ENCODE results near the gene NOL12.

NOL12 gene

DNA sequence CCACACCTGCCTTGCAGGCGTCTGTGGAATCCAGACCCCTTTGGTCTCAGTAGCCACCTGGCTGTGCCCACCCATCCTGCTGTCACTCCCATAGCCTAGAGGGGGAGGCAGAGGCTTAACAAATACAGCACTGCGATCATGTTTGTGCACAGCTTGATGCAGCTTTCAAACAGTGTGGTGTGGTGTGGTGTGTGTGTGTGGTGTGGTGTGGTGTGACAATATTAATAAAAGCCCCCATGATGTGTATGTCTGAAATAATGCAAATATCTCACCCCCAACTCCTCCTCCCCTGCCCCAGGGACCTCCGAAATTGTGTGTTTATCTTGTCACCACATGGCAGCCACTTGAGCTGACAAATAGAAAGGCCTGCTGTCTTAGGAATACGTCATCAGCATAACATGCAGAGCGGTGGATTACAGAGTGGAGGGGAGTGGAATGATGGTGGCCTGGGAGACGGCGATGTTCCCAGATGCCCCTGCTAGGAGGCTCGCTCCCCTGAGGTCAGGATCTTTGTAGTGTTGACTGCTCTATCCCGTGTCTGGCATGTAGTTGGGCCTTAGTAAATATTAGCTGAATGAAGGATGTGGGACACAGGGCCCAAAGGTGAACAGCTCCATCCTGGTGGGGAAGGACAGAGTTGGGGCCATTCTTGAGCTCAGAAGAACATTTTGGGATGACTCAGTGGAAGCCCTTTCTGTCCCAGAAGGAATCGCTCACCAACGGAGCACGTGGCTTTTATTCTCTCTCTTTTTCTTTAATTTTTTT lies 24.8 kb upstream of the NOL12 start:
- peaks cover 41% of the 10 kb centered on the region for H3K4me1 ChIP-seq (ENCODE audit: insufficient read depth, low read length)
- peak overlapping the region in 1 of 2 donors; percentile 47 for H3K4me3 ChIP-seq (ENCODE audit: low read depth in 1 of 2, low read length in 2 of 2)
- H3K9ac ChIP-seq (ENCODE audit: low read length), result peak overlapping the region; percentile 23
- H3K27ac ChIP-seq (ENCODE audit: low read depth, low read length), result peak overlapping the region; percentile 83
- H3K27me3 ChIP-seq (ENCODE audit: control insufficient read depth in 1 of 2, insufficient read depth in 2 of 2, low read length in 2 of 2), result no peaks in the 10 kb centered on the region
- H3K9me3 ChIP-seq (ENCODE audit: low read length), result no peaks in the 10 kb centered on the region
- peaks cover 9% of the 10 kb centered on the region for H3K36me3 ChIP-seq (ENCODE audit: insufficient read depth, low read length)

- Histone ChIP-seq H3K27me3 (ENCODE audit: control insufficient read depth in 1 of 2, insufficient read depth in 2 of 2, low read length in 2 of 2) (no peaks in the 10 kb centered on the region), H3K27ac (ENCODE audit: low read depth, low read length) (peak overlapping the region; percentile 64), H3K4me3 (ENCODE audit: low read depth in 1 of 2, low read length in 2 of 2) (no peak overlapping the region), H3K4me1 (ENCODE audit: insufficient read depth, low read length) (peaks cover 41% of the 10 kb centered on the region), H3K9ac (ENCODE audit: low read length) (peak overlapping the region; percentile 5), H3K36me3 (ENCODE audit: insufficient read depth, low read length) (peaks cover 15% of the 10 kb centered on the region), H3K9me3 (ENCODE audit: low read length) (no peaks in the 10 kb centered on the region)
Measured at GRCh38 chr22:37662039-37662438, 24.1 kb upstream of the NOL12 start.

DNA sequence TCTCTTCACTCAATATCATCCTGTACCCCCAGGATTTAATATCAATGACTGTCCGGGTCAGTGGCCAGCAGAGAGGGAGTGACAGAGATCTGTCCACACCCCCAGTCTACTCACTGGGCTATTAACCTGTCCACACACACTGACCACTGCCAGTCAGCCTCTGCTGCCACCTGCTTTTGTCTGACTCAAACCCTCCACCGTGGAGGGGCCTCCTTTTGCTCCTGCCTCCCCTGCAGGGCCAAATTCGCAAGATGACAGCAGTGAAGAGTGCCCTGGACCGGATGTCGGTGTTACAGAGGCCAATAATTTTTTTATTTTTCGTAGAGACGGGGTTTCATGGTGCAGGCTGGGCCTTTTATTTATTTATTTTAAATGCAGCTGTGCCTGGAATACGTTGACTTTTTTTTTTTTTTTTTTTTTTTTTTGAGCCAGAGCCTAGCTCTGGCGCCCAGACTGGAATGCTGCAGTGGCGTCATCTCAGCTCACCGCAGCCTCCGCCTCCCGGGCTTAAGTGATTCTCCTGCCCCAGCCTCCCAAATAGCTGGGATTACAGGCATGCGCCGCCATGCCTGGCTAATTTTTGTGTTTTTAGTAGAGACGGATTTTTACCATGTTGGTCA lies 22.5 kb upstream of the NOL12 start:
- peaks cover 15% of the 10 kb centered on the region for H3K36me3 ChIP-seq (ENCODE audit: insufficient read depth, low read length)
- no peaks in the 10 kb centered on the region for H3K27me3 ChIP-seq (ENCODE audit: control insufficient read depth in 1 of 2, insufficient read depth in 2 of 2, low read length in 2 of 2)
- H3K4me1 ChIP-seq (ENCODE audit: insufficient read depth, low read length), result peaks cover 41% of the 10 kb centered on the region
- no peak overlapping the region for H3K4me3 ChIP-seq (ENCODE audit: low read depth in 1 of 2, low read length in 2 of 2)
- H3K9ac ChIP-seq (ENCODE audit: low read length), result no peak overlapping the region
- H3K9me3 ChIP-seq (ENCODE audit: low read length), result no peaks in the 10 kb centered on the region
- peak overlapping the region; percentile 78 for H3K27ac ChIP-seq (ENCODE audit: low read depth, low read length)

DNA sequence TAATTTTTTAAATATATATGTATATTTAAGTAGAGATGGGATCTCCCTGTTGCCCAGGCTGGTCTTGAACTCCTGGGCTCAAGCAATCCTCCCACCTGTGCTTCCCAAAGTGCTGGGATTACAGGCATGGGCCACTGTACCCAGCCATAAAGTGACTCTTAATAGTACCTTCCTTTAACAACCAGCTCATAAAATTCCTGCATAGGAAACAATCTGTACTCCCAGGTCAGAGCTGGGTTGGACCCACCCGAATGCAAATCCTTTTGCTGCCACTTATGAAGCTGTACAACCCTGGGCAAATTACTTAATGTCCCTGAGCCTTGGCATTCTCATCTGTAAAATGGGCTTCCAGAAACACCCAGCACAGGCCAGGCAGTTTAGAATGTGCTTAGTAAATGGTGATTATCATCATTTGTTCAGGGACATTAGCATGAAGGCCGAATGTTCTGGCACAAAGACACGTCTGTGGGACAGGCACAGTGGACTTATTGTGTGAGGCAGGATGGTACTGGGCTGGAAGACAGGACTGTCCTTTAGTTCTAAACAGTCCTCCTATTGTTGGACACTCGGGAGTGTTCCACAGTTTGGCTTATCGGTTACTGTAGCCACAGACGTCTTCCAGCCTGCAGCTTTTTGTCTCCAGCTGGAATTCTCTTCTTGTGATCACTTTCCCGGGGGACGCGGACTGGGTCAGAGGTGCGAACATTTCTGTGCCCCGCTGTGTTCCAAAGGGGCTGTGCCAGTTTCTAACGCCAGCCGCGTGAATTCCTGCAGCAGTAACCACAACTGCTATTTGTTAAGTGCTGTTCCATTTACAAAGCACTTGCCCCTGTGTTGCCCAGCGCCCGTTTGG lies 21.7 kb upstream of the NOL12 start:
- H3K9ac ChIP-seq (ENCODE audit: low read length), result no peak overlapping the region
- no peaks in the 10 kb centered on the region for H3K9me3 ChIP-seq (ENCODE audit: low read length)
- no peak overlapping the region for H3K4me3 ChIP-seq (ENCODE audit: low read depth in 1 of 2, low read length in 2 of 2)
- peaks cover 39% of the 10 kb centered on the region for H3K4me1 ChIP-seq (ENCODE audit: insufficient read depth, low read length)
- H3K27ac ChIP-seq (ENCODE audit: low read depth, low read length), result no peak overlapping the region
- H3K36me3 ChIP-seq (ENCODE audit: insufficient read depth, low read length), result peaks cover 15% of the 10 kb centered on the region
- no peaks in the 10 kb centered on the region for H3K27me3 ChIP-seq (ENCODE audit: control insufficient read depth in 1 of 2, insufficient read depth in 2 of 2, low read length in 2 of 2)

- no peak overlapping the region for H3K27ac ChIP-seq (ENCODE audit: low read depth, low read length)
- no peaks in the 10 kb centered on the region for H3K9me3 ChIP-seq (ENCODE audit: low read length)
- H3K9ac ChIP-seq (ENCODE audit: low read length), result no peak overlapping the region
- peaks cover 15% of the 10 kb centered on the region for H3K36me3 ChIP-seq (ENCODE audit: insufficient read depth, low read length)
- H3K4me3 ChIP-seq (ENCODE audit: low read depth in 1 of 2, low read length in 2 of 2), result no peak overlapping the region
- H3K4me1 ChIP-seq (ENCODE audit: insufficient read depth, low read length), result peaks cover 30% of the 10 kb centered on the region
- H3K27me3 ChIP-seq (ENCODE audit: control insufficient read depth in 1 of 2, insufficient read depth in 2 of 2, low read length in 2 of 2), result no peaks in the 10 kb centered on the region
Measured at GRCh38 chr22:37665487-37665886, 20.7 kb upstream of the NOL12 start.

DNA sequence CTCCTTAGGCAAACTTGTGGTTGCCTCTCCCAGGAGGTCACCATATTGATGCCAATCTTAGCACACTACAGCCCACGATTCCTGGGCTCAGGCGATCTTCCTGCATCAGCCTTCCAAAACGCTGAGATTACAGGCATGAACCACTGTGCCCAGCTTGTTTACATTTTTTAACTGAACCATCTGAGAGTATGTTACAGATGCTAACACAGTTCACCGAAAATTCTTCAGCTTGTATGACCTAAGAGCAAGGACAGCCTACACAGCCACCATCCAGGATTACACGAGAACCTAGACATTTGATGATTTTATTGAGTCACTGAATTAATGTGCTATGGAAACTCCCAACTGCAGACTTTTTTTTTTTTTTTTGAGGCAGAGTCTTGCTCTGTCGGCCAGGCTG lies 16.6 kb upstream of the NOL12 start:
- Histone ChIP-seq H3K4me3 (ENCODE audit: low read depth in 1 of 2, low read length in 2 of 2) (no peak overlapping the region), H3K27ac (ENCODE audit: low read depth, low read length) (peak overlapping the region; percentile 2)

GRCh38 chr22:37672206-37672919 lies 13.8 kb upstream of the NOL12 start:
- Histone ChIP-seq H3K4me3 (ENCODE audit: low read depth in 1 of 2, low read length in 2 of 2) (no peak overlapping the region), H3K27ac (ENCODE audit: low read depth, low read length) (no peak overlapping the region), H3K9me3 (ENCODE audit: low read length) (no peaks in the 10 kb centered on the region), H3K36me3 (ENCODE audit: insufficient read depth, low read length) (no peaks in the 10 kb centered on the region), H3K9ac (ENCODE audit: low read length) (no peak overlapping the region), H3K4me1 (ENCODE audit: insufficient read depth, low read length) (peaks cover 23% of the 10 kb centered on the region), H3K27me3 (ENCODE audit: control insufficient read depth in 1 of 2, insufficient read depth in 2 of 2, low read length in 2 of 2) (no peaks in the 10 kb centered on the region)

More for the DNA sequence above, 16.6 kb upstream of the NOL12 start:
- Histone ChIP-seq H3K4me1 (ENCODE audit: insufficient read depth, low read length) (peaks cover 17% of the 10 kb centered on the region), H3K9me3 (ENCODE audit: low read length) (no peaks in the 10 kb centered on the region), H3K9ac (ENCODE audit: low read length) (no peak overlapping the region), H3K36me3 (ENCODE audit: insufficient read depth, low read length) (peaks cover 15% of the 10 kb centered on the region), H3K27me3 (ENCODE audit: control insufficient read depth in 1 of 2, insufficient read depth in 2 of 2, low read length in 2 of 2) (no peaks in the 10 kb centered on the region)

- Histone ChIP-seq H3K4me3 (ENCODE audit: low read depth in 1 of 2, low read length in 2 of 2) (no peak overlapping the region), H3K4me1 (ENCODE audit: insufficient read depth, low read length) (peaks cover 29% of the 10 kb centered on the region), H3K27ac (ENCODE audit: low read depth, low read length) (no peak overlapping the region), H3K36me3 (ENCODE audit: insufficient read depth, low read length) (no peaks in the 10 kb centered on the region), H3K9me3 (ENCODE audit: low read length) (no peaks in the 10 kb centered on the region), H3K9ac (ENCODE audit: low read length) (no peak overlapping the region), H3K27me3 (ENCODE audit: control insufficient read depth in 1 of 2, insufficient read depth in 2 of 2, low read length in 2 of 2) (no peaks in the 10 kb centered on the region)
Measured at GRCh38 chr22:37672920-37673455, 13.2 kb upstream of the NOL12 start.

DNA sequence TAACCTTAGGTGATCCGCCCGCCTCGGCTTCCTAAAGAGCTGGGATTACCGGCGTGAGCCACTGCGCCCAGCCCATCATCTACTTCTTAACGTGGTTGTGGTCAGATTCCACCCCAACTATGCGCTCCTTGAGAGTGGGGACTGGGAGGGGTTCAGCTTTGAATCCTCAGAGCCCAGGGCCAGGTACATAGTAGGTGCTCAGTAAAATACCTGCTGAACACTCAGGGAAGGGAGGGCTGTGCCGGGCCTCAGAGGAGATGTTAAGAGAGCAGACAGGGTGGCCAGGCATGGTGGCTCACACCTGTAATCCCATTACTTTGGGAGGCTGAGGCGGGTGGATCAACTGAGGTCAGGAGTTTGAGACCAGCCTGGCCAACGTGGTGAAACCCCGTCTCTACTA lies 11.9 kb upstream of the NOL12 start:
- H3K9ac ChIP-seq (ENCODE audit: low read length), result no peak overlapping the region
- H3K27ac ChIP-seq (ENCODE audit: low read depth, low read length), result peak overlapping the region; percentile 93
- no peak overlapping the region for H3K4me3 ChIP-seq (ENCODE audit: low read depth in 1 of 2, low read length in 2 of 2)
- H3K4me1 ChIP-seq (ENCODE audit: insufficient read depth, low read length), result peaks cover 33% of the 10 kb centered on the region
- no peaks in the 10 kb centered on the region for H3K27me3 ChIP-seq (ENCODE audit: control insufficient read depth in 1 of 2, insufficient read depth in 2 of 2, low read length in 2 of 2)
- H3K36me3 ChIP-seq (ENCODE audit: insufficient read depth, low read length), result peaks cover under 1% of the 10 kb centered on the region
- no peaks in the 10 kb centered on the region for H3K9me3 ChIP-seq (ENCODE audit: low read length)

GRCh38 chr22:37674951-37675929 lies 10.9 kb upstream of the NOL12 start, which contains the start of gene LGALS1:
TSS of gene LGALS1 (plus strand) at chr22:37675636. CDS start at chr22:37675703, 67 bp downstream.
- Histone ChIP-seq H3K4me1 (ENCODE audit: insufficient read depth, low read length) (peaks cover 30% of the 10 kb centered on the region), H3K36me3 (ENCODE audit: insufficient read depth, low read length) (peaks cover 8% of the 10 kb centered on the region), H3K27me3 (ENCODE audit: control insufficient read depth in 1 of 2, insufficient read depth in 2 of 2, low read length in 2 of 2) (no peaks in the 10 kb centered on the region), H3K4me3 (ENCODE audit: low read depth in 1 of 2, low read length in 2 of 2) (peak within 1 kb of the TSS; percentile 94 to 98), H3K27ac (ENCODE audit: low read depth, low read length) (peak within 1 kb of the TSS; percentile 99), H3K9me3 (ENCODE audit: low read length) (no peaks in the 10 kb centered on the region), H3K9ac (ENCODE audit: low read length) (peak within 1 kb of the TSS; percentile 97)

Measured in muscle layer of colon (tissue), 2 donors.